H7 (cell line): ENCODE measurements around the gene DDX28. TPM values are rescaled to one million over a fixed set of nuclear protein-coding genes. Genes with fewer than 3 reads are reported as not detected.
"Not testable (repeated sequence)": the region's sequence is repeated elsewhere in the genome, so short reads cannot be mapped to it uniquely, and the experiment has no call there.

Experiments used
- DNase-seq: peaks from one replicate; pipeline ENCODE4 v3.0.0; 2012
- H3K27me3 ChIP-seq: 2 replicates; pipeline ENCODE4 v1.6.0; 2011; ENCODE audit warnings: mild to moderate bottlenecking, low read length; ENCODE audit not compliant: control insufficient read depth, insufficient read depth
- H3K36me3 ChIP-seq: replicated peaks from 2 replicates; pipeline ENCODE4 v1.5.1; 2011; ENCODE audit warnings: low read length; ENCODE audit not compliant: control insufficient read depth, insufficient read depth
- H3K4me3 ChIP-seq: 2 replicates; pipeline ENCODE4 v1.5.1; 2011; ENCODE audit warnings: low read depth, mild to moderate bottlenecking, control low read depth, low read length, moderate library complexity; ENCODE audit not compliant: insufficient read depth
- total RNA-seq: library from RNA; depleted of rRNA; stranded (reverse); fragments of >200 nt; shearing (Covaris generic); gene quantifications from 2 replicates; pipeline ENCODE4 v1.2.3, GENCODE V29; 2014; rRNA removed

Gene DDX28
- total RNA-seq, 1 experiment from 2014 or later = 26.4 TPM

GRCh38 chr16:67975321-67976105 is 47.5 kb downstream of the DDX28 start:
- no peak for DNase-seq
- Histone ChIP-seq H3K27me3 (peaks cover 1% of the 10 kb centered on the region; the same call in 1 of the 2 replicates), H3K36me3 (no peaks in the 10 kb centered on the region), H3K4me3 (no peak overlapping the region)

GRCh38 chr16:67972285-67972684 is 50.7 kb downstream of the DDX28 start:
- H3K4me3 ChIP-seq, DNase-seq, H3K36me3 ChIP-seq, H3K27me3 ChIP-seq: not testable (repeated sequence)

- Histone ChIP-seq H3K4me3 (no peak overlapping the region), H3K27me3 (no peaks in the 10 kb centered on the region), H3K36me3 (no peaks in the 10 kb centered on the region)
- DNase-seq = no peak
Measured at GRCh38 chr16:67971111-67971510, 51.9 kb downstream of the DDX28 start.

Other genes starting within 250 kb of the DDX28 start
- 7.2 and 7.3 TPM in 2 replicates for gene RANBP10, start 216.7 kb downstream of the DDX28 start, total RNA-seq
- 0.15 and 0.21 TPM in 2 replicates for gene TSNAXIP1, start 216.3 kb downstream of the DDX28 start, total RNA-seq
- gene THAP11, start 180.9 kb downstream of the DDX28 start, total RNA-seq = 57.6 and 67.0 TPM in 2 replicates
- gene NUTF2, start 176.3 kb downstream of the DDX28 start, total RNA-seq = 295 and 340 TPM in 2 replicates
- gene CENPT, start 175.5 kb downstream of the DDX28 start, total RNA-seq = 34.9 and 43.7 TPM in 2 replicates
- gene EDC4, start 150.2 kb downstream of the DDX28 start, total RNA-seq = 88.0 and 96.6 TPM in 2 replicates
- gene NRN1L, start 138.3 kb downstream of the DDX28 start, total RNA-seq = 5.3 and 7.6 TPM in 2 replicates
- gene PSKH1, start 130.0 kb downstream of the DDX28 start, total RNA-seq = 18.8 and 20.1 TPM in 2 replicates
- 2.4 and 3.7 TPM in 2 replicates for gene CTRL, start 91.4 kb downstream of the DDX28 start, total RNA-seq
- 28.7 and 36.6 TPM in 2 replicates for gene PSMB10, start 86.4 kb downstream of the DDX28 start, total RNA-seq
- 5.2 and 6.7 TPM in 2 replicates for gene LCAT, start 79.1 kb downstream of the DDX28 start, total RNA-seq
- 43.2 and 56.6 TPM in 2 replicates for gene SLC12A4, start 54.6 kb downstream of the DDX28 start, total RNA-seq
- 0.03 and 0.48 TPM in 2 replicates for gene DPEP3, start 42.7 kb downstream of the DDX28 start, total RNA-seq
- gene DPEP2, start 23.7 kb downstream of the DDX28 start, total RNA-seq = 0.33 TPM in 1 of 2 replicates, not detected in the other
- not detected in 2 replicates for gene DPEP2NB, start 7.3 kb downstream of the DDX28 start, total RNA-seq
- 46.9 and 54.9 TPM in 2 replicates for gene DUS2, start 52 bp upstream of the DDX28 start, total RNA-seq
- 22.9 and 27.7 TPM in 2 replicates for gene NFATC3, start 62.1 kb upstream of the DDX28 start, total RNA-seq
- 15.5 and 18.0 TPM in 2 replicates for gene ESRP2, start 212.9 kb upstream of the DDX28 start, total RNA-seq
- 7.5 and 10.3 TPM in 2 replicates for gene PLA2G15, start 222.1 kb upstream of the DDX28 start, total RNA-seq
- gene SLC7A6, start 241.3 kb upstream of the DDX28 start, total RNA-seq = 16.8 and 19.8 TPM in 2 replicates